Neural cell (in vitro differentiated cells): ENCODE measurements around the gene PREP. TPM values are rescaled to one million over a fixed set of nuclear protein-coding genes. Genes with fewer than 3 reads are reported as not detected.

Source experiments
- H2AFZ ChIP-seq: fragments of 200-600, 300-800 bp; sonication (generic), shearing (Covaris generic); 2 replicates; pipeline ENCODE4 v1.6.0; 2014; ENCODE audit warnings: low read depth, mild to moderate bottlenecking, antibody characterized with exemption, low read length, moderate library complexity
- H3F3A ChIP-seq: fragments of 200-600 bp; shearing (Covaris generic); 2 replicates; pipeline ENCODE4 v1.6.1; 2016; ENCODE audit warnings: mild to moderate bottlenecking, moderate library complexity, mixed read lengths, antibody characterized with exemption, low read length; ENCODE audit not compliant: insufficient read depth, poor library complexity, severe bottlenecking
- H3K27ac ChIP-seq: fragments of 200-600, 300-800 bp; sonication (generic), shearing (Covaris generic); 2 replicates; pipeline ENCODE4 v1.5.1; 2014; ENCODE audit warnings: mild to moderate bottlenecking, low read length, moderate library complexity
- H3K27me3 ChIP-seq: fragments of 300-800, 200-600 bp; sonication (generic), shearing (Covaris generic); 2 replicates; pipeline ENCODE4 v1.6.0; 2014; ENCODE audit warnings: mild to moderate bottlenecking, low read depth, low read length, moderate library complexity; ENCODE audit not compliant: insufficient read depth
- H3K36me3 ChIP-seq: fragments of 300-800, 200-600 bp; sonication (generic), shearing (Covaris generic); 2 replicates; pipeline ENCODE4 v1.5.1; 2014; ENCODE audit warnings: mild to moderate bottlenecking, antibody characterized with exemption, low read length, moderate library complexity; ENCODE audit not compliant: insufficient read depth
- H3K4me2 ChIP-seq: fragments of 300-800, 200-600 bp; sonication (generic), shearing (Covaris generic); 2 replicates; pipeline ENCODE4 v1.6.0; 2014; ENCODE audit warnings: mild to moderate bottlenecking, low read length
- H3K4me3 ChIP-seq: fragments of 300-800, 200-600 bp; sonication (generic), shearing (Covaris generic); 2 replicates; pipeline ENCODE4 v1.5.1; 2014; ENCODE audit warnings: mild to moderate bottlenecking, low read length, moderate library complexity
- H3K79me2 ChIP-seq: fragments of 200-600 bp; shearing (Covaris generic); replicated peaks from 2 replicates; pipeline ENCODE4 v1.6.0; 2014; ENCODE audit warnings: mild to moderate bottlenecking, low read length, moderate library complexity; ENCODE audit not compliant: insufficient read depth
- H3K9ac ChIP-seq: fragments of 300-800, 200-600 bp; sonication (generic), shearing (Covaris generic); 2 replicates; pipeline ENCODE4 v1.6.1; 2016; ENCODE audit warnings: mild to moderate bottlenecking, low read length, mixed read lengths
- H3K9me2 ChIP-seq: fragments of 200-600 bp; shearing (Covaris generic); 2 replicates; pipeline ENCODE4 v1.6.1; 2016; ENCODE audit warnings: mild to moderate bottlenecking, low read length, mixed read lengths; ENCODE audit not compliant: insufficient read depth
- H3K9me3 ChIP-seq: fragments of 200-600, 300-800 bp; sonication (generic), shearing (Covaris generic); 2 replicates; pipeline ENCODE4 v1.6.1; 2016; ENCODE audit warnings: mild to moderate bottlenecking, mixed run types, low read length, moderate library complexity, mixed read lengths
- H4K20me1 ChIP-seq: fragments of 200-600 bp; shearing (Covaris generic); 2 replicates; pipeline ENCODE4 v1.6.1; 2016; ENCODE audit warnings: mild to moderate bottlenecking, mixed run types; ENCODE audit not compliant: insufficient read depth
- EP300 ChIP-seq: fragments of 450-650 bp; conservative IDR thresholded peaks from 2 replicates; pipeline ENCODE4 v1.6.1; 2014; ENCODE audit warnings: antibody characterized with exemption, mild to moderate bottlenecking, moderate library complexity; ENCODE audit not compliant: poor library complexity, severe bottlenecking
- EZH2 ChIP-seq: fragments of 200-600, 300-800 bp; shearing (Covaris generic), sonication (generic); IDR thresholded peaks from 2 replicates; pipeline ENCODE4 v1.6.1; 2014; ENCODE audit warnings: antibody characterized with exemption, low read length, borderline replicate concordance, mild to moderate bottlenecking; ENCODE audit not compliant: insufficient read depth, poor library complexity, severe bottlenecking
- MXI1 ChIP-seq: fragments of 450-650 bp; conservative IDR thresholded peaks from 2 replicates; pipeline ENCODE4 v1.6.1; 2014; ENCODE audit warnings: antibody characterized with exemption, mild to moderate bottlenecking; ENCODE audit not compliant: poor library complexity, severe bottlenecking
- POLR2AphosphoS5 ChIP-seq: IDR thresholded peaks from 2 replicates; pipeline ENCODE4 v1.6.1; 2012
- RAD21 ChIP-seq: fragments of 450-650 bp; conservative IDR thresholded peaks from 2 replicates; pipeline ENCODE4 v1.6.1; 2014; ENCODE audit warnings: antibody characterized with exemption, mild to moderate bottlenecking, moderate library complexity
- SMC3 ChIP-seq: fragments of 450-650 bp; conservative IDR thresholded peaks from 2 replicates; pipeline ENCODE4 v1.6.1; 2014; ENCODE audit warnings: antibody characterized with exemption, mild to moderate bottlenecking, moderate library complexity; ENCODE audit not compliant: poor library complexity
- TAF1 ChIP-seq: IDR thresholded peaks from 2 replicates; pipeline ENCODE4 v1.6.1; 2012; ENCODE audit warnings: low read depth
- polyA plus RNA-seq: library from polyadenylated mRNA; depleted of rRNA; stranded (reverse); fragments of >200 nt; gene quantifications from 2 replicates; pipeline ENCODE4 v1.2.3, GENCODE V29; 2014
- TF ChIP-seq, protein P1 (sequence below): IDR thresholded peaks from 2 replicates; pipeline ENCODE4 v1.6.1; 2012; ENCODE audit warnings: borderline replicate concordance
- TF ChIP-seq, protein P2 (sequence below): fragments of 450-650 bp; IDR thresholded peaks from 2 replicates; pipeline ENCODE4 v1.5.1; 2014; ENCODE audit warnings: antibody characterized with exemption, mild to moderate bottlenecking, moderate library complexity; ENCODE audit not compliant: poor library complexity, severe bottlenecking

The PREP gene
- polyA plus RNA-seq, 1 donor from 2014 or later: 24.5 TPM

DNA sequence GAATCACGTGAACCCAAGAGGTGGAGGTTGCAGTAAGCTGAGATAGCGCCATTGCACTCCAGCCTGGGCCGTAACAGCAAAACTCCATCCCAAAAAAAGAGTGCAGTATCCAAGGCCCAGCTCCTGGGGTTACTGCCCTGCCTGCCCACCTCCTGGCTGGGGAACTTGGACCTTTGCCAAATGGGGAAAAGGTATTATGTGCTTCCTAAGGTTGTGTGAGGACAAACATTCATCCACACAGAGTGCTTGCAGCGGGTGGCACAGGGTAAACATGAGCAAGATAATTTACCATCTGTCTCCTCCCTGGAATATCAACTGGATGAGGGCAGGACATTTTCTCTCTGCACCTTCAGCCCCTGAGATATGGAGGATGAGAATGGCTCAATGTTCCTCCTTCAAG is 128.2 kb downstream of the PREP start:
- no peak overlapping the region for H3K4me3 ChIP-seq
- H3K9ac ChIP-seq: no peak overlapping the region
- no peak overlapping the region for H2AFZ ChIP-seq
- peaks cover 11% of the 10 kb centered on the region for H3K36me3 ChIP-seq
- H3K9me3 ChIP-seq: no peaks in the 10 kb centered on the region
- H3K9me2 ChIP-seq: no peaks in the 10 kb centered on the region
- H3K27ac ChIP-seq: no peak overlapping the region
- H4K20me1 ChIP-seq: no peaks in the 10 kb centered on the region
- H3K79me2 ChIP-seq: no peaks in the 10 kb centered on the region
- TF ChIP-seq POLR2AphosphoS5 (no peak), TAF1 (no peak), MXI1 (no peak), RAD21 (no peak), EP300 (no peak), EZH2 (no peak), SMC3 (no peak)
- TF ChIP-seq, protein P1, sequence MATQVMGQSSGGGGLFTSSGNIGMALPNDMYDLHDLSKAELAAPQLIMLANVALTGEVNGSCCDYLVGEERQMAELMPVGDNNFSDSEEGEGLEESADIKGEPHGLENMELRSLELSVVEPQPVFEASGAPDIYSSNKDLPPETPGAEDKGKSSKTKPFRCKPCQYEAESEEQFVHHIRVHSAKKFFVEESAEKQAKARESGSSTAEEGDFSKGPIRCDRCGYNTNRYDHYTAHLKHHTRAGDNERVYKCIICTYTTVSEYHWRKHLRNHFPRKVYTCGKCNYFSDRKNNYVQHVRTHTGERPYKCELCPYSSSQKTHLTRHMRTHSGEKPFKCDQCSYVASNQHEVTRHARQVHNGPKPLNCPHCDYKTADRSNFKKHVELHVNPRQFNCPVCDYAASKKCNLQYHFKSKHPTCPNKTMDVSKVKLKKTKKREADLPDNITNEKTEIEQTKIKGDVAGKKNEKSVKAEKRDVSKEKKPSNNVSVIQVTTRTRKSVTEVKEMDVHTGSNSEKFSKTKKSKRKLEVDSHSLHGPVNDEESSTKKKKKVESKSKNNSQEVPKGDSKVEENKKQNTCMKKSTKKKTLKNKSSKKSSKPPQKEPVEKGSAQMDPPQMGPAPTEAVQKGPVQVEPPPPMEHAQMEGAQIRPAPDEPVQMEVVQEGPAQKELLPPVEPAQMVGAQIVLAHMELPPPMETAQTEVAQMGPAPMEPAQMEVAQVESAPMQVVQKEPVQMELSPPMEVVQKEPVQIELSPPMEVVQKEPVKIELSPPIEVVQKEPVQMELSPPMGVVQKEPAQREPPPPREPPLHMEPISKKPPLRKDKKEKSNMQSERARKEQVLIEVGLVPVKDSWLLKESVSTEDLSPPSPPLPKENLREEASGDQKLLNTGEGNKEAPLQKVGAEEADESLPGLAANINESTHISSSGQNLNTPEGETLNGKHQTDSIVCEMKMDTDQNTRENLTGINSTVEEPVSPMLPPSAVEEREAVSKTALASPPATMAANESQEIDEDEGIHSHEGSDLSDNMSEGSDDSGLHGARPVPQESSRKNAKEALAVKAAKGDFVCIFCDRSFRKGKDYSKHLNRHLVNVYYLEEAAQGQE: no peak
- TF ChIP-seq, protein P2, sequence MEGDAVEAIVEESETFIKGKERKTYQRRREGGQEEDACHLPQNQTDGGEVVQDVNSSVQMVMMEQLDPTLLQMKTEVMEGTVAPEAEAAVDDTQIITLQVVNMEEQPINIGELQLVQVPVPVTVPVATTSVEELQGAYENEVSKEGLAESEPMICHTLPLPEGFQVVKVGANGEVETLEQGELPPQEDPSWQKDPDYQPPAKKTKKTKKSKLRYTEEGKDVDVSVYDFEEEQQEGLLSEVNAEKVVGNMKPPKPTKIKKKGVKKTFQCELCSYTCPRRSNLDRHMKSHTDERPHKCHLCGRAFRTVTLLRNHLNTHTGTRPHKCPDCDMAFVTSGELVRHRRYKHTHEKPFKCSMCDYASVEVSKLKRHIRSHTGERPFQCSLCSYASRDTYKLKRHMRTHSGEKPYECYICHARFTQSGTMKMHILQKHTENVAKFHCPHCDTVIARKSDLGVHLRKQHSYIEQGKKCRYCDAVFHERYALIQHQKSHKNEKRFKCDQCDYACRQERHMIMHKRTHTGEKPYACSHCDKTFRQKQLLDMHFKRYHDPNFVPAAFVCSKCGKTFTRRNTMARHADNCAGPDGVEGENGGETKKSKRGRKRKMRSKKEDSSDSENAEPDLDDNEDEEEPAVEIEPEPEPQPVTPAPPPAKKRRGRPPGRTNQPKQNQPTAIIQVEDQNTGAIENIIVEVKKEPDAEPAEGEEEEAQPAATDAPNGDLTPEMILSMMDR: no peak
- H3K4me2 ChIP-seq: no peak overlapping the region
- no peaks in the 10 kb centered on the region for H3K27me3 ChIP-seq
- no peaks in the 10 kb centered on the region for H3F3A ChIP-seq

DNA sequence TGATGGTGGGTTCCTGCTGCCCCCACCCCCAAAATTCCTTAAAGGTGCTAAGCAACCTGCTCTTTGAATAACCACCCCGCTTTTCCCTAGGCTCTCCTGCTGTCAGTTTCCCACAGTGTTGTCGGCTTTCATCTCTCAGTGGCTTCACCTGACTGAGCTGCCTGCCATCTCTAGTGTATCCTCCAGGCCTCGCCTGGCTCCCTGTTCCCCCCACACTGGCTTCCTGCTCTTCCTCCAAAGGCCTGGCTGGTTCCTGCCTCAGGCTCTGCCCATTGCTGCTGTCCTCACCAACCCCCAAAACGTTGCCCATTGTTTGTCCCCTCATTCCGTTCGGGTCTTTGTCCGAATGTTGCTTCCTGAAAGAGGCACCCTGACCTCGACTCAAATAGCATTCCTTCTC is 129.3 kb downstream of the PREP start:
- Histone ChIP-seq H3K9ac (no peak overlapping the region), H3K27me3 (no peaks in the 10 kb centered on the region), H3K27ac (no peak overlapping the region), H3K4me3 (no peak overlapping the region), H3K79me2 (no peaks in the 10 kb centered on the region), H3K36me3 (peaks cover 11% of the 10 kb centered on the region), H3K4me2 (no peak overlapping the region), H3K9me3 (no peaks in the 10 kb centered on the region), H4K20me1 (no peaks in the 10 kb centered on the region), H3F3A (no peaks in the 10 kb centered on the region), H3K9me2 (no peaks in the 10 kb centered on the region), H2AFZ (no peak overlapping the region)
- TF ChIP-seq RAD21 (no peak), EZH2 (no peak), MXI1 (no peak)
- TF ChIP-seq, protein P2: no peak
- TF ChIP-seq, protein P1: no peak
